ENCODE results near the gene TCOF1. TPM values are rescaled to one million over a fixed set of nuclear protein-coding genes. Genes with fewer than 3 reads are reported as not detected.

TCOF1 gene
- total and polyA plus RNA-seq, 2 experiments from 2014 or later = 86.8 to 165 TPM

- H3K4me2 ChIP-seq = no peak overlapping the region
- Mint-ChIP-seq H3K27ac (no peak overlapping the region; the same call in 1 of the 2 replicates), H3K9me3 (no peaks in the 10 kb centered on the region; the same call in 2 of the 3 replicates), H3K4me3 (no peak overlapping the region), H3K27me3 (ENCODE audit: insufficient read depth, low read depth, poor library complexity) (peaks cover 5% of the 10 kb centered on the region), H3K4me1 (peaks cover 12% of the 10 kb centered on the region; the same call in 2 of the 3 replicates), H3K36me3 (ENCODE audit: low read depth) (no peaks in the 10 kb centered on the region)
- no peaks in the 10 kb centered on the region for H3K79me2 ChIP-seq (replicated peaks; ENCODE audit: insufficient read depth)
- H3K27ac ChIP-seq (ENCODE audit: low read depth) = no peak overlapping the region
- no peaks in the 10 kb centered on the region for H3K27me3 ChIP-seq (ENCODE audit: insufficient read depth)
- no peaks in the 10 kb centered on the region for H3K4me1 ChIP-seq (ENCODE audit: insufficient read depth)
- DNase-seq (ENCODE audit: low spot score) (no peak), ATAC-seq (no peak)
- no peak overlapping the region for H2AFZ ChIP-seq
- H3K4me3 ChIP-seq = no peak overlapping the region
- H3K9me2 ChIP-seq (ENCODE audit: insufficient read depth) = peaks cover 6% of the 10 kb centered on the region; the same call in 1 of the 2 replicates
- TF ChIP-seq ZNF114 (CRISPR knock-in tag; IDR thresholded peaks at IDR 0.05) = no peak
- no peak for TF ChIP-seq CREB1 (CRISPR knock-in tag; IDR thresholded peaks at IDR 0.05; ENCODE audit: low read depth)
- no peak for TF ChIP-seq NANOG (IDR thresholded peaks at IDR 0.05; ENCODE audit: borderline replicate concordance)
- TF ChIP-seq JUNB (IDR thresholded peaks at IDR 0.05; ENCODE audit: unreplicated experiment) = no peak
- TF ChIP-seq REST (IDR thresholded peaks at IDR 0.05; ENCODE audit: unreplicated experiment) = no peak
- no peak for TF ChIP-seq CTCF (conservative IDR thresholded peaks at IDR 0.05; ENCODE audit: low read depth in 2 of 2)
- TF ChIP-seq ZNF462 (CRISPR knock-in tag; IDR thresholded peaks at IDR 0.05) = no peak
- no peaks in the 10 kb centered on the region for H3K36me3 ChIP-seq (ENCODE audit: insufficient read depth)
- no peaks in the 10 kb centered on the region for H3F3A ChIP-seq (replicated peaks; ENCODE audit: low read depth)
- H4K20me1 ChIP-seq (replicated peaks; ENCODE audit: insufficient read depth) = no peaks in the 10 kb centered on the region
Measured at GRCh38 chr5:150338546-150338945, 19.0 kb upstream of the TCOF1 start.

Measured in GM23338 (cell line).